Measurements from ENCODE around the gene CLCNKA.
A peak's percentile ranks its signal among the peaks of the same experiment; 100 is the strongest.

The CLCNKA gene

DNA sequence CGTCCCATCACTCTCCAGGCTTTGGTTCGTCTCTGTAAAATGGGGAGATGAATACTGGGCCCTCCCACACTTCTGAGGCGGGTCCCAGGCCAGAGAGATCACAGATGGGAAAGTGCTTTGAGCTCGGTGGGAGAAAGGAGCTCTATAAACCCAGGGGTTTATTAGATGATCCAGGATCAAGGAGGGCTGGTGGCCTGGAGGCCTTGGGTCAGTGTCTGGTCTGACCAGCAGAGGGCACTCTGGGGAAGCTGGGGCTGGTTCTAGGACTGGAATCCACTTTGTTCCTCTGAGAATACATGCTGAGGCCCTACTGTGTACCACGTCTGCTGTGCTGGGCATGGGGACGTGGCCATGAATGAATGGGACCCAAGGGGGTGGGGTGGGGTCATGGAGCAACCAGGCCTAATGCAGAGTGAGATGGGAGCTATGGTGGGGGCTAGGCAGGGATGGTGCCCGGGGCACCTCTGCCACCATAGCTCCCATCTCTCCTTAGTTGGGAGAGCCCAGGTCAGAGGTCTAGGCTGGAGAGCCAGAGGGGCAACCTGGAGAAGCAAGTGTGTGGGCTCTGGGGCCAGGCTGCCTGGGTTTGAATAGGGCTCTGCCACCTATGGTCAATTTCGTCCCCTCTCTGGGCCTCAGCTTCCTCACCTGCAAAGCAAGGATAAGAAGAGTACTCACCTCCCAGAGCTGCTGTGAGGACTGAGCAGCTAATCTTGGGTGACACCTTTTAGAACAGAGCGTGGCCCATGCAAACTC lies 60.6 kb downstream of the CLCNKA start:
- peak; percentile 34 for DNase-seq

DNA sequence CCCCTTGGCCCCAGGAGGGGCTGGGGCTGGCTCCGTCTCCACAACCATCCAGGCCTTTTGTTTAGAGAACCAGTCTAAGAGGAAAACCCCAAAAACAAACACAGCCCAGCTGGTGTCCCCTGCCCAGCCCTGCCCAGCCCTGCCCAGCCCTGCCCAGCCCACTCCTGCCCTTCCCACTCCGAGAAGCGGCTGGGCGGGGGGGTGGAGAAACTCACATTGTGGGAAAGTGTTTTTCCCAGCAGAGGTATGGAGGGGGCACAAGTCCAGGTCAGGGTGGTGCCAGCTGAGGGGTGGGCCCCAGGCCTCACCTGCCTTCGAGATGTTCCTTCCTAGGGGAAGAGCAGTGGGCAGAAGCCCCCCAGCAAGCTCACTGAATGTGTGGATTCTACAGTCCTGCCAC lies 61.6 kb downstream of the CLCNKA start:
- no peak for DNase-seq
